HG02981 (cell line): ENCODE data around the gene CCDC107.
"Not testable (repeated sequence)": the region's sequence is repeated elsewhere in the genome, so short reads cannot be mapped to it uniquely, and the experiment has no call there.

Source experiments
- ATAC-seq: cut with Tn5 transposase; IDR thresholded peaks from one replicate; pipeline ENCODE4 v1.9.1; 2021; ENCODE audit warnings: mild to moderate bottlenecking, moderate library complexity; ENCODE audit not compliant: unreplicated experiment

The CCDC107 gene

GRCh38 chr9:35637427-35637955 lies 20.6 kb upstream of the CCDC107 start:
- not testable (repeated sequence) for ATAC-seq

- ATAC-seq: not testable (repeated sequence)
Observed at GRCh38 chr9:35638751-35639150, 19.3 kb upstream of the CCDC107 start.

DNA sequence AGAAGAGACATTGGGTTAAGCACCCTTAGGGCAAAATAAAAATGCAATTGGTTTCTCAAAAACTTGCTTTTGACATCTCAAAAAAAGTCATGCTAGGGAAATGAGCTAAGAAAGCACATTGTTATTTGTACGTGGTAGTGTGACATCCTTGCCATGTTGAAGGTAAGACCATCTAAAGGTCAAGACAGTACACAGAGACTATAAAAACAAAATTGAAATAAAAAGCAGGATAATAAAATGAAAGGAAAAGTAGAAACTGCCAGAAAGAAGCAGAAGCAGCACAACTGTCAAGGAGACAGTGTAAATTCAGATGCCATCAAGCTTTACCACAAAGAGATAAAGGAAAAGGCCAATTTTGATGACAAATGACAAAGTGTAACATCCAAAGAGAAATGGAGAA lies 18.9 kb upstream of the CCDC107 start:
- not testable (repeated sequence) for ATAC-seq

DNA sequence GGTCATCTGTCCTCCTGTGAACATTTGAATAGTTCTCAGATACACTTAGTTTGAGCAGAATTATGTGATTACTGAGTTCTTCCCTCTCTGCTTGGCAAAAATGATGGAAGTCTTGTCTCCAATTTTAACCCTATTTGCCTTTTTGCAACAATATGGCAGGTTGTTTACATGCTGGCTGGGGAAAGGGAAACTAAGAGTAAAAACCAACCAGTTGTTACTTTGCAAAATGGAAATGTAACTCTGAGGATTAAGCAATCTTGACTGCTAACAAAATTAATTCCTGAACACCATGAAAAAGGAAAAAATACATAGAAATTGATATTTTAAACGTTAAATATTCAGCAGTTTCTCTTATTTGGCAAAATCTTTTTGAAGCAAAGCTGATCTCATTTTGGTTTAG lies 18.5 kb upstream of the CCDC107 start:
- ATAC-seq: no peak

GRCh38 chr9:35640431-35640830 lies 17.7 kb upstream of the CCDC107 start:
- not testable (repeated sequence) for ATAC-seq

- not testable (repeated sequence) for ATAC-seq
Observed at GRCh38 chr9:35641478-35641877, 16.6 kb upstream of the CCDC107 start.

DNA sequence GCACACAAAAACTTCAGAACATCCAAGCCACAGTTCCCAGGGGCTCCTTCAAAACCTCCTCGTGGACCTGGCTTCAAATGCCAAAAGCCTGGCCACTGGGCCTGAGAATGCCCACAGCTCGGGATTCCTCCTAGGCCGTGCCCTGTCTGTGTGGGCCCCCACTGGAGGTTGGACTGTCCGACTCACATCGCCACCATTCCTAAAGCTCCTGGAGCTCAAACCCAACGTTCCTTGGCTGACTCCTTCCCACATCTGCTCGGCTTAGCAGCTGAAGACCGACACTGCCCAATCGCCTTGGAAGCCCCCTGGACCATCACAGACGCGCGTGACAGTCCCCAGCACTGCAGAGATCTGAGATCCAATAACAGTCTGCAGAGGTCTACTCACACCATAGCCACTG lies 15.0 kb upstream of the CCDC107 start:
- no peak for ATAC-seq

DNA sequence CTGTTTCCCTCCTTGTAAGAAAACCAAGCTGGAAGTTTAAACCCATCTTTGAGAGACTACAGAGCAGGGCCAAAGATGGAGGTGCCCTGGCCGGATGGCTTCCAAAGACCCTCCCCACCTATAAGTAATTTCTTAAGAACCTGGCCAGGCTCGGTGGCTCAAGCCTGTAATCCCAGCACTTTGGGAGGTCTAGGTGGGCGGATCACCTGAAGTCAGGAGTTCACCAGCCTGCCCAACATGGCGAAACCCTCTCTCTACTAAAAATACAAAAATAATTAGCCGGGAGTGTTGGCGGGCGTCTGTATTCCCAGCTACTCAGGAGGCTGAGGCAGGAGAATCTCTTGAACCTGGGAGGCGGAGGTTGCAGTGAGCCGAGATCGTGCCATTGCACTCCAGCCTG lies 12.4 kb upstream of the CCDC107 start:
- not testable (repeated sequence) for ATAC-seq

DNA sequence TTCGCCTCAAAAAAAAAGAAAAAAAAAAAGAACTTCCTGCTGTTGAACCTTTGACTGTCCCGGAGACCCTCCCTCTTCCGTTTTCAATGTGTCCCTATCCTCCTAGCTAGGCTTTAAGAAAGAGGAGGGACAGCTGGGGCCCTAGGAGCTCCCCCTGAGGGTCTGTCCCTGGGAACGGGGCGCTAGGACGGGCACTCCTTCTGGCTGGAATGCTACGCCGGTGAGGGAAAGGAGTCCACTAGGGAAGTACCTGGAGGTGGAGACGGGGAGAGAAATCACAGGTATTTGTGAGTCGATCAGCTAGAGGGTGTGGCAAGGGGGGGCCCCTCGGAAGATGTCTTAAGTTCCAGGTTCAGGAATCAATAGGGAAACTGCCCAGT lies 11.9 kb upstream of the CCDC107 start:
- ATAC-seq: no peak

DNA sequence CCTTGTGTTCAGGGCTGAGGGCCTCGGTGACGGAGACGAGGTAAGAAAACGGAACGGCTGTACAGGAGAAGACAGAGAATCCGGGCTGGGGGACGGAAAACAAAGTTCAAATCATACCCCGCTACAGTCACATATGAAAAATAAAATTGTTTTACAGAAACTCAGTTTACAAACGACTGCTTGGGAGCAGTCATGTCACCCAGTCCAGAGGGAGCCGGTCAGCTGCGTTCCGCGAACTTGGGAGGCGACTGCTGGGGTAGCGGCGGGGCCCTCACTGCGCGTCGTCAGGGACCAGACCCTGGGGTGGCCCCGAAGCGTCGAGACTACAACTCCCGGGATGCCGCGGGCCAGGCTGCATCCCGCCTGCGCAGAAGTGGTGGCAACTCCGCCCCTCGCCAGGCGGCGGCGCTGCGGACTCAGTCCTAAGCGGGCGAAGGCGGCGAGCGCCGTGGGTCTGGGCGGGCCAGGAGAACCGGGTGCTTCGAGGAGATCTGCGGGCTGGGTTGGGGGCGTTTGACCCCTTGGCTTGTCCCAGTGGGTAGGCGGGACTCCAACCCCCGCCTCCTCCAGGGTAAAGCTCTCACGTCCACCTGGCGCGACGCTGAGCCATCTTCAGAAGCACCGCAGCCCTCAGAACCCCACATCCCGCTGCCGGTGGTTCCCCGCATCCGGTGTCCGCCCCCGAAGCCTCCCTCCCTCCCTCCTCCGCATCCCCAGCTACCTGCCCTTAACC lies 11.4 kb upstream of the CCDC107 start:
- ATAC-seq: peak; percentile 84

GRCh38 chr9:35649431-35650340 lies 8.4 kb upstream of the CCDC107 start:
- no peak for ATAC-seq

DNA sequence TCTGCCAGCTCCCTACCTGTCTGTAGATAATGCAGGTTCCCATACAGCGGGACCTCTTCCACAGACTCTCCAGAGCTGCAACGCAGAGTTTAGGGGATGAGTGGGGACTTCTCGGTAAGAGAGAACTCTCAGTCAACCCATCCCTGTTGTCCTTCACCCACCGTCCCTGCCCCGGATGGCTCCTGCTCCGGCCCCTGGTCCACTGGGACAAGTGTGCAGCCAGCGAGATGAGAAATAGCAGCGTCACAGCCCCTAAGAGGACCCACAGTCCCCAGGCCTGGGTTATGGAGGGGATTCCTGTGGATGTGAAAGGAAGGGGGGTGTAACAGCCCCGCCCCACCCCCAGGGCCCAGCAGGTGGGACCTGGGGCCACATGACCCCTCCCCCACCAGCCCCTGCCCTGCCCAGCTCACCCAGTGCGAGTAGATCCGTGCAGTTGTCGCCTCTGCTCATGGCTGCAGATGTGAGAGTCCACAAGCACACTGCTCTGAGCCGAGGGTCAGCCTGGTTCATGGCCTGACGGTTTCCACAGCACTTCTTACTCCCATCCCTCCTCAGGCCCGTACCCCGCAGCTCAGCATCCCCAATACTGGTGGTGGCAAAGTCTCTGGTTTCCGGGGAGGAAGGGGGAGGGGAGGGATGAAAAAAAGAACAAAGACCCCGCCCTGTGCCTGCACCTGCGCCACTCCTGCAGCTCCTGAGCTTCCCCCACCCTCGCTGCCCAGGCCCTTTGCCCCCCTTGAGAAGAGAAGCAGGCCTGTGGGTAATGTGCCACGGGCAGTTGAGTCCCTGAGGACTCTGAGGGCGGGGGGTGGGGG lies 7.5 kb upstream of the CCDC107 start, which contains the start of gene SIT1:
Gene SIT1 (minus strand): TSS at position 591 of the 818 bp plus-strand sequence. CDS start 78 bp downstream, at position 513.
- no peak for ATAC-seq

DNA sequence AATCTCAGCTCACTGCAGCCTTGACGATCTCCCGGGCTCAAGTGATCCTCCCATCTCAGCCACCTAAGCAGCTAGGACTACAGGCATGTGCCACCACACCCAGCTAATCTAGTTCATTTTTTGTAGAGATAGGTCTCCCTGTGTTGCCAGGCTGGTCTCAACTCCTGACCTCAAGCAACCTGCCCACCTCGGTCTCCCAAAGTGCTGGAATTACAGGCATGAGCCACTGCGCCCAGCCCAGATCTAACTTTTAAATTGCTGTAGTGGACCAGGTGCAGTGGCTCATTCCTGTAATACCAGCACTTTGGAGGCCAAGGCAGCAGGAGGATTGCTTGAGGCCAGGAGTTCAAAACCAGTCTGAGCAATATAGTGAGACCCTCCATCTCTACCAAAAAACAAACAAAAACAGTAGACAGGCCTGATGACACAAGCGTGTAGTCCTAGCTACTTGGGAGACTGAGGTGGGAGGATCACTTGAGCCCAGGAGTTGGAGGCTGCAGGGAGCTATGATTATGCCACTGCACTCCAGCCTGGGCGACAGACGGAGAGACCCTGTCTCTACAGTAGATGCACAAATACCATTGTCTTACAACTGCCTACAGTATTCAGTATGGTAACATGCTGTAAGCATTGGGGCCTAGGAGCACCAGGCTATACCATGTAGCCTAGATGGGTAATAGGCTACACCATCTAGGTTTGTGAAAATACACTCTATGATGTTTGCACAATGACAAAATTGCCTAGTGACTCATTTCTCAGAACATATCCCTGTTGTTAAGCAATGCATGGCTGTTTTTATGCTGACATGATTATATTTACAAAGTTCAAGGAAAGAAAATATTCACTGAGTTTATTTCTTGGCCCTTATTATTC lies 5.9 kb upstream of the CCDC107 start:
- no peak for ATAC-seq

GRCh38 chr9:35652829-35653209 lies 5.3 kb upstream of the CCDC107 start:
- no peak for ATAC-seq

GRCh38 chr9:35653611-35654010 lies 4.5 kb upstream of the CCDC107 start:
- ATAC-seq: no peak

DNA sequence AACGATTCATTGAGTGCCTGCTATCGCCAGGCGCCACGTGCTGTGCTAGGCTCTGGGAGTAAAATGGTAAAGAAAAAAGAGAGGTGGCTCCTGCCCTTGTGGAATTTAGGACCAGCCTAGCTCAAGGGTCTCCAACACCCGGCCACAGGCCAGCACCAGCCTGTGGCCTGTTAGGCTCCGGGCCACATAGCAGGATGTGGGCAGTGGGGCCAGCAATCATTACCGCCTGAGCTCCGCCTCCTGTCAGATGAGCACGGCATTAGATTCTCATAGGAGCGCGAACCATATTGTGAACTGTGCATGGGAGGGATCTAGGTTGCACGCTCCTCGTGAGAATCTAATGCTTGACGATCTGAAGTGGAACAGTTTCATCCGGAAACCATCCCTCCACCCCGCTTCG lies 1.7 kb upstream of the CCDC107 start:
- no peak for ATAC-seq

DNA sequence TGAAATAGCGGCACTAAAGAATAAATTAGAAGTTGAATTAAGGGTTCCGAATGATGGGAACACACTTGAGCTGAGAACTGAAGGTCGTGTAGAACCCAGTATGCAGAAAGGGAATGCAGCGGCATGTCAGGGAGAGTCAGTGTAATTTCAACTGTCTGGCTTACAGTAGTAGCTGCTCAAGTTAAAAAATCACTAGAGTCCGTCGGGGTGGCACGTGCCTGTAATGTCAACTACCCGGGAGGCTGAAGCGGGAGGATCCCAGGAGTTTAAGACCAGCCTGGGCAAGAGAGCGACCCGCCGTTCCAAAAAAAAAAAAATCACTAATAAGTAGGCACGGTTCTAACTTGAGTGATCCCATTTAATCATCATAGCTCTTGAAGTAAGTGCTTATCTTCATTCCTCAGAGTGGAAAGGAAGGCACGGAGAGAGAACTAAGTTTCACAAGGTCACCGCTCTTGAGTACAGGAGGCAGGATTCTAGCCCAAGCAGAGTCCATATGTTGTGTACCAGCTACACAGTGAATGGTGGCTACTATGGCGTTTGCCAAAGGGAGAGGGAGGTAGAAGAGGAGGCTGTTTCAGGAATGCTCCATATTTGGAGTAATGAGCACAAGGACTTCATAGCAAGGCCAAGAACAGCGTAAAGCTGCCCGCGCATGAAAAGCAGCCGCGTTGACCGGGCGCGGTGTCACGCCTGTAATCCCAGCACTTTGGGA lies 1.1 kb upstream of the CCDC107 start:
- no peak for ATAC-seq

DNA sequence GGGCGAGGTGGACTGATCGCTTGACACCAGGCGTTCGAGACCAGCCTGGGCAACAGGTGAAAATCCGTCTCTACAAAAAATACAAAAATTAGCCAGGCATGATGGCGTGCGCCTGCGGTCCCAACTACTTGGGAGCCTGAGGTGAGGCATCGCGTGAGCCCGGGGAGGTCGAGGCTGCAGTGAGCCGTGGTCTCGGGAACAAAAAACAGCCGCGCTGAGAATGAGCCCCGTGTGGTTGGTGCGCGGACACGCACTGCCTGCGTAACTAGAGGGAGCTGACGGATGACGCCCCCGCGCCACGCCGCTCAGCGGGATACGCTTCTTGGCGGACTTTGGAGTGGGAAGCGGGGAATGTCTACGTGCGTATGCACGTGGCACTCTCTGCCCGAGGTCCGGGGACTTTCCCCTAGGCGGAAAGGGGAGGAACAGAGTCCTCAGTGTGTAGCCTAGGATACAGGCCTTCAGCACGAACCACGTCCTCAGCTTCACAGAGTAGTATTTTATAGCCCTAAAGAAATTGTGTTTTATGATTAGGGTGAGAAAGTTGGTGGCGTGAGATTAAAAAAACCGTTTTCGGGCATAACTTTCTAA lies 451 bp upstream of the CCDC107 start, which contains the start of gene RMRP:
Gene RMRP (minus strand): TSS at position 474 of the 591 bp plus-strand sequence.
- ATAC-seq: peak; percentile 80

DNA sequence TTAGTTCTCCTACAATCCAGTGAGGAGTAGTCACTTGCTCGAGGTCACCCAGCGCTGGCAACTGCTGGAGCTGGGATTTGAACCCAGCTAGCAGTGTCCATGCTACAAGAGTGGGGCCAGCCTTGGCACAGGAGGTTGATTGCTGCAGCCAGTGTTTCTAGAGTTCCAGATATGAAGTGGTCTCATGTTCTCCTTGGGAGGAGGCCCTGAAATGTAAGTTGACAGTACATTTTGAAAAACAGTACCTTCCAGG lies 802 bp downstream of the CCDC107 start:
- ATAC-seq: no peak
